Ishikawa (cell line): ENCODE data around the gene TM7SF2.

Source experiments
- CEBPB ChIP-seq: IDR thresholded peaks from 2 replicates; pipeline ENCODE4 v1.6.1; 2012
- CREB1 ChIP-seq: IDR thresholded peaks from 2 replicates; pipeline ENCODE4 v1.6.1; 2012; ENCODE audit warnings: low read depth
- EGR1 ChIP-seq: IDR thresholded peaks from 2 replicates; pipeline ENCODE4 v1.6.1; 2012
- EP300 ChIP-seq: IDR thresholded peaks from 2 replicates; pipeline ENCODE4 v1.6.1; 2012; ENCODE audit warnings: borderline replicate concordance
- FOXM1 ChIP-seq: IDR thresholded peaks from 2 replicates; pipeline ENCODE4 v1.6.1; 2012; ENCODE audit warnings: low read depth, borderline replicate concordance
- NFIC ChIP-seq: IDR thresholded peaks from 2 replicates; pipeline ENCODE4 v1.6.1; 2012
- RAD21 ChIP-seq: IDR thresholded peaks from 2 replicates; pipeline ENCODE4 v1.6.1; 2012; ENCODE audit warnings: low read depth
- TAF1 ChIP-seq: IDR thresholded peaks from 2 replicates; pipeline ENCODE4 v1.6.1; 2012; ENCODE audit warnings: low read depth, mild to moderate bottlenecking
- TCF12 ChIP-seq: IDR thresholded peaks from 2 replicates; pipeline ENCODE4 v1.6.1; 2012; ENCODE audit warnings: low read depth
- TEAD4 ChIP-seq: IDR thresholded peaks from 2 replicates; pipeline ENCODE4 v1.6.1; 2012
- YY1 ChIP-seq: IDR thresholded peaks from 2 replicates; pipeline ENCODE4 v1.6.1; 2012; ENCODE audit warnings: low read depth
- ZBTB7A ChIP-seq: IDR thresholded peaks from 2 replicates; pipeline ENCODE4 v1.6.1; 2012; ENCODE audit warnings: low read depth
- TF ChIP-seq, protein P1 (sequence below): IDR thresholded peaks from 2 replicates; pipeline ENCODE4 v1.6.1; 2012; ENCODE audit warnings: low read depth, mild to moderate bottlenecking
- TF ChIP-seq, protein P2 (sequence below): IDR thresholded peaks from 2 replicates; pipeline ENCODE4 v1.6.1; 2012
- TF ChIP-seq, protein P3 (sequence below): IDR thresholded peaks from 2 replicates; pipeline ENCODE4 v1.6.1; 2012

TM7SF2 gene

DNA sequence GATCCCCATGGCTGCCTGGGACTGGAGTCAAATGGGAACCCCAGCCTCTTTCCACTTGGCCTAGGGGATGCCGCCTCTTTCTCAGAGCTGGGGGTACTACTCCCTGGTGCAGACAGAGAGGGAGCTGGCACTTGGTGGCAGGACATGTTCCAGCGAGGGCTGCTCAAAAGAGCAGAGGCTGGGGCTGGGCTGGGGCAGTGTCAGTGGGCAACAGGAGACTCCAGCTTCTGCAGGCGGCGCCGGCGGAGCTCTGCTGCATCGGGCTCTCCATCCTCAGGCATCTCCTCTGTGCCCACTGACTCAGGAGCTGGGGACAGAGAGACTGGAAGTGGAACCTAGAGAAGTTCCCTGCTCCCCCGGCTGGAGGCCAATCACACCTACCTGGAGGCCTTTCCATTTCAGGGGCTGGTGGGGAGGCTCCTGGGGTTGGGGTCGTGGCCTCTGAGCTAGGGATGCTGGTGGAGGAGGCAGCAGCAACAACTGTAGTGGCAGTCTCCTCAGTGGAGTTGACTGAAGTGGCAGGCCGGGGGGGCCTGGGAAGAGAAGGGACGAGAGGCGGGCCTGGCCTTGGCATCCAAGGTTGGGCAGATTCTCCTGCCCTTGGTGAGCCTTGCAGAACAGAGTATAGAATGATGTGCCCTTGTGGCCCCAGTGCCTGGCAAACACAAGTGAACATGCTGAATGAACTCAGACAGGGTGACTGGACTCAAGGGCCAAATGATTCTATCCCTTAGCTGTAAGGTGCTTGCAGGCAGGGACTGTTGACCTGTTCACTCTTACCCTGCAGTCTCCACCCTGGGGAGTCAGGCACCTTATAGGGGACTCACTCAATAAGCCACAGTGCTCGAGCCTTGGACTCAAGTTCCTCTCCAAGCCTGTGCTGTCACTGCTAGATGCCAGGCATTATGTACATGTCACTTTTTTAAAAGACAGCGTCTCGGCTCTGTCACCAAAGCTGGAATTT is 16.8 kb downstream of the TM7SF2 start:
- TF ChIP-seq, protein P1, sequence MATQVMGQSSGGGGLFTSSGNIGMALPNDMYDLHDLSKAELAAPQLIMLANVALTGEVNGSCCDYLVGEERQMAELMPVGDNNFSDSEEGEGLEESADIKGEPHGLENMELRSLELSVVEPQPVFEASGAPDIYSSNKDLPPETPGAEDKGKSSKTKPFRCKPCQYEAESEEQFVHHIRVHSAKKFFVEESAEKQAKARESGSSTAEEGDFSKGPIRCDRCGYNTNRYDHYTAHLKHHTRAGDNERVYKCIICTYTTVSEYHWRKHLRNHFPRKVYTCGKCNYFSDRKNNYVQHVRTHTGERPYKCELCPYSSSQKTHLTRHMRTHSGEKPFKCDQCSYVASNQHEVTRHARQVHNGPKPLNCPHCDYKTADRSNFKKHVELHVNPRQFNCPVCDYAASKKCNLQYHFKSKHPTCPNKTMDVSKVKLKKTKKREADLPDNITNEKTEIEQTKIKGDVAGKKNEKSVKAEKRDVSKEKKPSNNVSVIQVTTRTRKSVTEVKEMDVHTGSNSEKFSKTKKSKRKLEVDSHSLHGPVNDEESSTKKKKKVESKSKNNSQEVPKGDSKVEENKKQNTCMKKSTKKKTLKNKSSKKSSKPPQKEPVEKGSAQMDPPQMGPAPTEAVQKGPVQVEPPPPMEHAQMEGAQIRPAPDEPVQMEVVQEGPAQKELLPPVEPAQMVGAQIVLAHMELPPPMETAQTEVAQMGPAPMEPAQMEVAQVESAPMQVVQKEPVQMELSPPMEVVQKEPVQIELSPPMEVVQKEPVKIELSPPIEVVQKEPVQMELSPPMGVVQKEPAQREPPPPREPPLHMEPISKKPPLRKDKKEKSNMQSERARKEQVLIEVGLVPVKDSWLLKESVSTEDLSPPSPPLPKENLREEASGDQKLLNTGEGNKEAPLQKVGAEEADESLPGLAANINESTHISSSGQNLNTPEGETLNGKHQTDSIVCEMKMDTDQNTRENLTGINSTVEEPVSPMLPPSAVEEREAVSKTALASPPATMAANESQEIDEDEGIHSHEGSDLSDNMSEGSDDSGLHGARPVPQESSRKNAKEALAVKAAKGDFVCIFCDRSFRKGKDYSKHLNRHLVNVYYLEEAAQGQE, result no peak
- no peak for TF ChIP-seq ZBTB7A
- TF ChIP-seq EGR1, result no peak
- no peak for TF ChIP-seq TCF12
- no peak for TF ChIP-seq TEAD4
- TF ChIP-seq, protein P2, sequence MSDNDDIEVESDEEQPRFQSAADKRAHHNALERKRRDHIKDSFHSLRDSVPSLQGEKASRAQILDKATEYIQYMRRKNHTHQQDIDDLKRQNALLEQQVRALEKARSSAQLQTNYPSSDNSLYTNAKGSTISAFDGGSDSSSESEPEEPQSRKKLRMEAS, result no peak
- no peak for TF ChIP-seq NFIC
- no peak for TF ChIP-seq CEBPB
- TF ChIP-seq CREB1, result no peak
- no peak for TF ChIP-seq FOXM1
- TF ChIP-seq, protein P3, sequence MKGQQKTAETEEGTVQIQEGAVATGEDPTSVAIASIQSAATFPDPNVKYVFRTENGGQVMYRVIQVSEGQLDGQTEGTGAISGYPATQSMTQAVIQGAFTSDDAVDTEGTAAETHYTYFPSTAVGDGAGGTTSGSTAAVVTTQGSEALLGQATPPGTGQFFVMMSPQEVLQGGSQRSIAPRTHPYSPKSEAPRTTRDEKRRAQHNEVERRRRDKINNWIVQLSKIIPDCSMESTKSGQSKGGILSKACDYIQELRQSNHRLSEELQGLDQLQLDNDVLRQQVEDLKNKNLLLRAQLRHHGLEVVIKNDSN, result no peak
- TF ChIP-seq RAD21, result no peak
- no peak for TF ChIP-seq TAF1
- no peak for TF ChIP-seq EP300

DNA sequence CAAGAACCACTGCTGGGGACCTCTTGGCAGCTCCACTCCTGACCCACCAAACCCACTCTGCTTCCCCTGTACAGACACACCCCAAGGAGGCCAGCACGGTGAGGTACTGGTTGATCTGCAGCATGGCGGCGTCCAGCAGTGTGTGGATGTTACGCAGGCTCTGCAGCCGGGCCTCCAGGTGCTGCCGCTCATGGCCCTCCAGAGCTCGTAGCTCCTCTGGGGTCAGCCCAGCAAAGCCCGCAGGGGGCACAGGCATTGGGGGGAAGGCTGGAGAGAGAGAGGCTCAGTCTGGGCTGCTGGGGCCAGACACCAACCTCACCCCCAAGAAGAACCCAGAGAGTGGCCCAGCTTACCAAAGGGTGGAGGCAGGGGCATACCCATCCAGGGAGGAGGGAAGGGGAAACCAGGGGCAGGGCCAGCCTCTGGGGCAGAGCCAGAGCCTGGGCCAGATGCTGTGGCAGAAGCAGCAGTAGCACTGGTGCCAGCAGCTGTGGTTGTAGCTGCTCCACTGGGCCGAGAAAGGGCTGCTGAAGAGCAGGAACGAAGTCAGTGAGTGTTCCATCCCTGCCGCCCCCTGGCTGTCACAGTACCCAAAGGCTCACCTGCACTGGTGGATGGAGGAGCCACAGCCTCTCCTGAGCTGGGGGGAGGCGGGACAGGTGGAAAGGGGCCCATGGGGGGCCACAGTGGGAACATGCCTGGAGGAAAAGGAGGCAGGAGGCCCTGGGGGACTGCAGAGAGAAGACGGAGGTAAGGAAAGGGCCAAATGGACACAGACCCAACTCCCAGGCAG is 18.2 kb downstream of the TM7SF2 start:
- TF ChIP-seq ZBTB7A (no peak), RAD21 (no peak), NFIC (no peak), CREB1 (no peak), FOXM1 (no peak), TEAD4 (no peak), EGR1 (no peak), EP300 (no peak), TCF12 (no peak), CEBPB (no peak), TAF1 (no peak), YY1 (no peak)
- TF ChIP-seq, protein P3, result no peak
- TF ChIP-seq, protein P2, result no peak

DNA sequence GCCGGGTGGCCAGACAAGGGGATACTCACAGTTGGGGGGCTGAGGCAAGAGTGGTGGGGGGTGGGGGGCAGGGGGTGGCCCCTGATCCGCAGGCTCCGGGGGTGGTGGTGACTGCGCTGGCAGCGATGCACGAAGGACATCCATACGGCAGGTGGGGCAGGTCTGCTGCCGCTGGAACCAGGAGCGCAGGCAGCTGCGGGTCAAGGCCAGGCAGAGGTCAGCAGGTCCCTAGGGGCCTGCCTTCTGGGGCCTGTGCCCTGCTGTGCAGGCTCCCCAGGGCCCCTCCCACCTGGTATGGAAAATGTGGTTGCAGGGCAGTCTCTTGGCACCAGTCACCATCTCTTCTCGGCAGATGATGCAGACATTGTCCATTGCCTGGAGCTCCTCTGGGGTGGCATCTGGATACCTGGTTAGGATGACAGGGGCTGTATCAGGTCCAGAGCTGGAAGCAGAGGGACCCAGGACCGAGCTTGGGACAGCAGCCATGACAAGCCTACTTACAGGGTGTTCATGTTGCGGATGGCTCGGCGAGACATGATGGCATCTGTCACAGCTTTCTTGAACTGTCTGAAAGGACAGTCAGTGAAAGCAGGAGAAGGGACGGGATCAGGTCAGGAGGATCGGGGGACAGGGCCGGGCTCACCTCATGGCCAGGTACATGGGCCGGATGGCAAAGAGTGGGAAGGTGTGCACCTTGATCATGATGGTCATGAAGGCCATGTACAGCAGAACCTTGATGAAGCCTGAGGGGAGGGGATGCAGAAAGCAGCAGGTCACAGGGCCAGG is 19.2 kb downstream of the TM7SF2 start:
- TF ChIP-seq CREB1, result no peak
- no peak for TF ChIP-seq EP300
- no peak for TF ChIP-seq TCF12
- TF ChIP-seq CEBPB, result no peak

DNA sequence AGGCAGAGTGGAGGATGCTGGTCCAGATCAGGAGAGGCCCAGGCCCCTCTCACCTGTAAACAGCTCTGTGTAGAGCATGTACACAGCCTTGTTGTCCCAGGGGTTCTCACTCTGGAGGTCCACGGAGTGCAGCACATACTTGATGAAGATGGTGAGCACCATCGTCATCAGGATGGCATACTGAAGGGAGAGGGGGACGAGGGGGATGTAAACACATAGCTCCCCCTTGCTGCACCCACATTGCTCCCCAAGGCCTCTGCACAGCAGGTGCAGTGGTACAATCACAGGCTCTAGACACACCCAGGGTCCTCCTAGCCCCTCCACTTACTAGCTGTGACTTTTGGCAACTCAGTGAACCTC is 19.7 kb downstream of the TM7SF2 start:
- no peak for TF ChIP-seq ZBTB7A
- TF ChIP-seq, protein P2, result no peak
- no peak for TF ChIP-seq FOXM1
- TF ChIP-seq RAD21, result no peak
- no peak for TF ChIP-seq CEBPB
- no peak for TF ChIP-seq EGR1
- TF ChIP-seq TEAD4, result no peak
- no peak for TF ChIP-seq CREB1
- no peak for TF ChIP-seq TAF1
- no peak for TF ChIP-seq EP300
- no peak for TF ChIP-seq YY1

DNA sequence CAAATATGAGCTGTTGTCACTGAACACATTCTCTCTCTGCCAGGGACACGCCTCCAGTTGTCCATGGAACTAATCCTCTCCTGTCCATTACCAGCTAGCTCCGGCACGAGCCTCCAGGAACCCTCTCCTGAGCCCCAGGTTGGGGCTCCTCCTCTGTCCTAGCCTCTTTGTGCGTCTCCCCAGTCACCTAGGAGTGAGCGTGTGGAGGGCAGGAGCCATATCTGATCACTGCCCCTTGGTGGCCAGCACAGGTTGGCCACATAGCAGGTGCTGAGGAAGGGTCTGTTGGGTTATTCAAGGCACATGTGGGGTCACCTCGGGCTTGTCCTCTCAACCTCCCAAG is 20.2 kb downstream of the TM7SF2 start:
- TF ChIP-seq CEBPB (no peak), FOXM1 (no peak), CREB1 (no peak), TCF12 (no peak), EP300 (no peak), NFIC (no peak), EGR1 (no peak), ZBTB7A (no peak), TEAD4 (no peak)
- TF ChIP-seq, protein P2, result no peak
- TF ChIP-seq, protein P1, result no peak
- TF ChIP-seq, protein P3, result no peak
